Trophoblast cell (in vitro differentiated cells and primary cell): ENCODE results near the gene VWA2.
A peak's percentile ranks its signal among the peaks of the same experiment; 100 is the strongest.

Experiments used
- DNase-seq, 2 donors: peaks; one replicate each; pipeline ENCODE4 v3.0.0-alpha.2; 2016
- H2AFZ ChIP-seq: 2 replicates; pipeline ENCODE4 v1.6.1; 2013; ENCODE audit warnings: low read length, moderate library complexity, mild to moderate bottlenecking; ENCODE audit not compliant: insufficient read depth, poor library complexity
- H2AK5ac ChIP-seq: 2 replicates; pipeline ENCODE4 v1.6.1; 2013; ENCODE audit warnings: mild to moderate bottlenecking, low read length
- H2BK120ac ChIP-seq: 2 replicates; pipeline ENCODE4 v1.6.1; 2013; ENCODE audit warnings: low read length, mild to moderate bottlenecking, moderate library complexity; ENCODE audit not compliant: insufficient read depth, poor library complexity
- H2BK12ac ChIP-seq: 2 replicates; pipeline ENCODE4 v1.6.1; 2013; ENCODE audit warnings: mild to moderate bottlenecking, low read length, moderate library complexity
- H2BK5ac ChIP-seq: 2 replicates; pipeline ENCODE4 v1.6.1; 2013; ENCODE audit warnings: low read length, low read depth, moderate library complexity, mild to moderate bottlenecking; ENCODE audit not compliant: poor library complexity
- H3K14ac ChIP-seq: 2 replicates; pipeline ENCODE4 v1.6.1; 2013; ENCODE audit warnings: mild to moderate bottlenecking, low read length
- H3K18ac ChIP-seq: 2 replicates; pipeline ENCODE4 v1.6.1; 2013; ENCODE audit warnings: mild to moderate bottlenecking, low read length
- H3K23ac ChIP-seq: 2 replicates; pipeline ENCODE4 v1.6.1; 2013; ENCODE audit warnings: low read length
- H3K27ac ChIP-seq: 2 replicates; pipeline ENCODE4 v1.5.1; 2013; ENCODE audit warnings: low read depth, mild to moderate bottlenecking, inconsistent platforms, low read length, moderate library complexity
- H3K27me3 ChIP-seq: 2 replicates; pipeline ENCODE4 v1.6.1; 2013; ENCODE audit warnings: inconsistent platforms, mild to moderate bottlenecking, low read length, moderate library complexity; ENCODE audit not compliant: insufficient read depth
- H3K36me3 ChIP-seq, 2 experiments: 1 replicate in 1 of 2; 2 replicates in 1 of 2; pipeline ENCODE4 v1.6.1; 2013; ENCODE audit warnings: low read length in 2 of 2, mild to moderate bottlenecking in 2 of 2, moderate library complexity in 1 of 2; ENCODE audit not compliant: insufficient read depth in 2 of 2, control insufficient read depth in 1 of 2
- H3K4ac ChIP-seq: 2 replicates; pipeline ENCODE4 v1.6.1; 2013; ENCODE audit warnings: low read depth, mild to moderate bottlenecking, low read length, moderate library complexity
- H3K4me1 ChIP-seq, 2 experiments: 1 replicate in 1 of 2; 2 replicates in 1 of 2; pipeline ENCODE4 v1.6.1; 2013; ENCODE audit warnings: low read length in 2 of 2, mild to moderate bottlenecking in 2 of 2, moderate library complexity in 1 of 2; ENCODE audit not compliant: insufficient read depth in 2 of 2, control insufficient read depth in 1 of 2
- H3K4me2 ChIP-seq: 2 replicates; pipeline ENCODE4 v1.6.1; 2013; ENCODE audit warnings: inconsistent platforms, mild to moderate bottlenecking, low read length, moderate library complexity
- H3K4me3 ChIP-seq: 2 replicates; pipeline ENCODE4 v1.5.1; 2013; ENCODE audit warnings: mild to moderate bottlenecking, low read depth, low read length, inconsistent platforms
- H3K79me1 ChIP-seq: one replicate; pipeline ENCODE4 v1.6.1; 2013; ENCODE audit warnings: low read length
- H3K79me2 ChIP-seq: 2 replicates; pipeline ENCODE4 v1.6.1; 2013; ENCODE audit warnings: low read length, mild to moderate bottlenecking; ENCODE audit not compliant: control insufficient read depth, insufficient read depth, poor library complexity
- H3K9ac ChIP-seq: 2 replicates; pipeline ENCODE4 v1.6.1; 2013; ENCODE audit warnings: mild to moderate bottlenecking, low read length
- H3K9me3 ChIP-seq: 2 replicates; pipeline ENCODE4 v1.6.1; 2013; ENCODE audit warnings: low read depth, mild to moderate bottlenecking, control low read depth, inconsistent platforms, low read length; ENCODE audit not compliant: insufficient read depth
- H4K12ac ChIP-seq: 2 replicates; pipeline ENCODE4 v1.6.1; 2013; ENCODE audit warnings: low read depth, mild to moderate bottlenecking, low read length, moderate library complexity
- H4K8ac ChIP-seq: 2 replicates; pipeline ENCODE4 v1.6.1; 2013; ENCODE audit warnings: low read depth, mild to moderate bottlenecking, low read length, moderate library complexity
- H4K91ac ChIP-seq: one replicate; pipeline ENCODE4 v1.6.1; 2013; ENCODE audit warnings: low read depth, mild to moderate bottlenecking, low read length, moderate library complexity
- WGBS: extraction: QIAGEN DNeasy Blood & Tissue Kit; methylation state at CpG from one replicate; pipeline ENCODE4 v1.1.7; 2013; ENCODE audit warnings: missing lambda C conversion rate; ENCODE audit not compliant: insufficient read length, insufficient coverage; ENCODE audit errors: extremely low coverage; 5-methylcytosine and 5-hydroxymethylcytosine counted together

The VWA2 gene

DNA sequence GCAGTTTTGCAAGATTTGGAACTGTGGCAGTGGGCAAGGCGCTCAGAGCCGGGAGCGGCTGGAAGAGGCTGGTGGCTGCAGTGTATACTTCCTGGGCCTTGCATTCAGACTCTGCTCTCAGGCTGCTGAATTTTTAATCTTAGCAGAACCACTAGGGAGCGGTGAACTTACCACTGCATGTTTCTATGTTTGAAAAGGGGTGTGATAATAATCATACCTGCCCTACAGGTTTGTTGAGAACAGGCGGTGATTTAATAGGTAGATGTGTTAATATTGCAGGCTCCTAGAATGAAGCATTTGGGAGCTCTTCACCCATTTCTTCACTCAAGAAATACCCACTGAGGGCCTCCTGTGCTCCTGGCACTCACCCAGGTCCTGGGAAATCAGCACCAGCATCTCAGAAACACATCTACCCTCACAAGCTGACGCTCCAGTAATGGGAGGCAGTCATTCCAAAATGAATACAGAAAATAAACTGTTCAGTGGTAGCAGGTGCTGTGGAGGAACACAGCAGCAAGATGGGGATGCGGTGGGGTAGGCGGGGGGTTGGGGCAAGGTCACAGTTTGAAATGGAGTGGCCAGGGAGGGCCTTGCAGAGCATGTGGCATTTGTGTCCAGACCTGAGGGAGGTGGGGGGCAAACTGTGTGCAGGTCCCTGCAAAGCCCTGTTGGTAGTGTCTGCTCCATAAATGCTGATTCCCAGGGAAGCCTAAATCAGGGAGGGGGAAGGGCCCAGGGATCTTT is 41.0 kb downstream of the VWA2 start:
- Histone ChIP-seq H2BK5ac (no peak overlapping the region), H3K27ac (no peak overlapping the region), H3K4me3 (no peak overlapping the region), H4K12ac (no peak overlapping the region), H3K4ac (no peak overlapping the region), H3K9me3 (no peaks in the 10 kb centered on the region), H3K36me3 (no peaks in the 10 kb centered on the region), H3K18ac (no peak overlapping the region), H3K4me2 (no peak overlapping the region), H3K14ac (no peak overlapping the region), H3K9ac (no peak overlapping the region), H2AFZ (no peak overlapping the region), H3K79me2 (no peaks in the 10 kb centered on the region), H3K27me3 (no peaks in the 10 kb centered on the region), H3K79me1 (peaks cover 2% of the 10 kb centered on the region), H3K23ac (no peak overlapping the region), H3K4me1 (peaks cover 0 to 3% of the 10 kb centered on the region in 2 experiments), H2BK120ac (no peak overlapping the region), H2BK12ac (no peak overlapping the region), H4K91ac (no peak overlapping the region), H2AK5ac (no peak overlapping the region), H4K8ac (no peak overlapping the region)
- DNase-seq = peak; percentile 4 to 46
- no CpG with 5 or more reads among the region's 8 CpGs for WGBS

DNA sequence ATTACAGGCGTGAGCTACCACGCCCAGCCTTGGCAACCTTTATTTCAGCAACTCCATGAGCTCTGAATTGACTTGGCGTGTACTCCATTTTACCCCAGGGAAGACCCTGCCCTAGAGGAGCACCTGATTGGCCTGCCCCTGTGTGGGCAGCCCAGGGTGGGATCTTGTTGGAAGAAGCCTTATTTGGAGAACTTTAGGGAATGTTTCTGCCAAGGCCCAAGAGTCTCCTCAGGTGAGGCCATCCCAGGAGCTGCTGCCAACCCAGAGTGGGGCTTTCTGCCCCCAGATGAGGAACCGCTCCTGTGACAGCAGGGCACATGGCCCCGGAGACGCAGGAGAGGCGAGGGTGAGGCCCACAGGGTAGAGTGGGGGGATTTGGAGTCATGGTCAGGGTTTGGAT is 42.0 kb downstream of the VWA2 start:
- Histone ChIP-seq H3K27ac (no peak overlapping the region), H3K27me3 (no peaks in the 10 kb centered on the region), H3K4me1 (peaks cover 0 to 3% of the 10 kb centered on the region in 2 experiments), H2BK120ac (no peak overlapping the region), H4K12ac (no peak overlapping the region), H3K14ac (no peak overlapping the region), H4K8ac (no peak overlapping the region), H4K91ac (no peak overlapping the region), H3K79me1 (peaks cover 2% of the 10 kb centered on the region), H3K9me3 (no peaks in the 10 kb centered on the region), H3K4me2 (no peak overlapping the region), H3K9ac (no peak overlapping the region), H3K4me3 (no peak overlapping the region), H2BK12ac (no peak overlapping the region), H3K4ac (no peak overlapping the region), H3K79me2 (no peaks in the 10 kb centered on the region), H3K36me3 (no peaks in the 10 kb centered on the region), H3K23ac (no peak overlapping the region), H3K18ac (no peak overlapping the region), H2BK5ac (no peak overlapping the region), H2AFZ (no peak overlapping the region), H2AK5ac (no peak overlapping the region)
- no CpG with 5 or more reads among the region's 7 CpGs for WGBS
- no peak for DNase-seq

DNA sequence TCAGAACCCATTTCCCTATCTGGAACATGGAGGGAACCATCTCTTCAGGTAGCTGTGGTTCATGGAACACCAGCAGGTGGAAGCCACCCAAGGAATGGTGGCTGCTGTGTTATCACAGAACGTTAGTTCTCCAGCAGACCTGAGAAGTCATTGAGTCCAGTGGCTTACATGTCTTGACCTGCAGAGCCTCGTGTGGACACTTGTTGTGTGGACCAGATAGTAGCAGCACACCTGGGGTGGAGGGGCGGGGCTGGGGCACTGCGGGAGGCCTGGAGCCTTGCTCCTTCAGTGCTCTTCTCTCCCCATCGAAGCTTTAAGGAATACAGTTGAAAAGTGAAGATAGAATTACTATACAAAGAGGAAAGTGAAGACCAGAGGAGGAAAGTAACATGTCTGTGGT is 42.4 kb downstream of the VWA2 start:
- Histone ChIP-seq H3K79me1 (no peaks in the 10 kb centered on the region), H3K4me1 (peaks cover 0 to 3% of the 10 kb centered on the region in 2 experiments)

DNA sequence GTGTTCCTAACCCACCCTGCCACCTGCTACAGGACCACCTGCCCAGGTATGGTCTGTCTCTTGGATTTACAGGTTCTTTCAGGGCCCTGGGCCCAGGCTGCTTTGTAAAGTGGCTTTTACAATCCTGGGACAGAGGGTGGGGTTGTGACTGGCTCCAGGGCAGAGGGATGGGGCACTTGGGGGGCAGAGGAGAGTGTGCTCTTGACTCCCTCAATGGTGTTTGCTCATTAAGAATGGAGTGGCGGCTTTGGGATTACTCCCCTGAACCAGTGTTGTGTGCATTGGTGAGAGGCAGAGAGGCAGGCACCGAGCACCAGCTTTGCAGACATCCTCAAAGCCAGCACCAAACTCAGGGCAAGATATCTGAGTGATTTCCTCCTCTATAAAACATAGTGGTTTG is 43.5 kb downstream of the VWA2 start:
- Histone ChIP-seq H3K4ac (no peak overlapping the region), H3K27ac (no peak overlapping the region), H2BK5ac (no peak overlapping the region), H3K23ac (no peak overlapping the region), H3K4me3 (no peak overlapping the region), H3K14ac (no peak overlapping the region), H2BK120ac (no peak overlapping the region), H2BK12ac (no peak overlapping the region), H4K91ac (no peak overlapping the region), H4K8ac (no peak overlapping the region), H4K12ac (no peak overlapping the region), H3K79me1 (no peaks in the 10 kb centered on the region), H3K4me2 (no peak overlapping the region), H3K18ac (no peak overlapping the region), H3K79me2 (no peaks in the 10 kb centered on the region), H2AFZ (no peak overlapping the region), H3K27me3 (no peaks in the 10 kb centered on the region), H3K9me3 (no peaks in the 10 kb centered on the region), H3K9ac (no peak overlapping the region), H3K4me1 (no peaks in the 10 kb centered on the region), H2AK5ac (no peak overlapping the region), H3K36me3 (no peaks in the 10 kb centered on the region)
- WGBS = no CpG with 5 or more reads among the region's 2 CpGs
- DNase-seq = no peak

More for the DNA sequence above, 42.4 kb downstream of the VWA2 start:
- no peak for DNase-seq
- Histone ChIP-seq H2BK5ac (no peak overlapping the region), H3K14ac (no peak overlapping the region), H3K27me3 (no peaks in the 10 kb centered on the region), H2AFZ (no peak overlapping the region), H3K27ac (no peak overlapping the region), H4K12ac (no peak overlapping the region), H3K36me3 (no peaks in the 10 kb centered on the region), H2AK5ac (no peak overlapping the region), H4K91ac (no peak overlapping the region), H3K4ac (no peak overlapping the region), H3K79me2 (no peaks in the 10 kb centered on the region), H2BK12ac (no peak overlapping the region), H3K9ac (no peak overlapping the region), H3K9me3 (no peaks in the 10 kb centered on the region), H3K4me2 (no peak overlapping the region), H4K8ac (no peak overlapping the region), H3K23ac (no peak overlapping the region), H3K18ac (no peak overlapping the region), H2BK120ac (no peak overlapping the region), H3K4me3 (no peak overlapping the region)
- WGBS = no CpG with 5 or more reads among the region's 5 CpGs
